ENCODE measurements around the gene SIRPA.

- TF ChIP-seq CTCF (IDR thresholded peaks at IDR 0.05; ENCODE audit: insufficient read depth, low read length) = no peak
- TF ChIP-seq REST (IDR thresholded peaks at IDR 0.05; ENCODE audit: insufficient replicate concordance, low read depth) = no peak
Observed at GRCh38 chr20:1896484-1897258, 1.5 kb downstream of the SIRPA start.

All from HL-60 (cell line).